ENCODE results near the gene SOX3.

GRCh38 chrX:140510895-140511295 lies 6.0 kb upstream of the SOX3 start:
- TF ChIP-seq EZH2 (IDR thresholded peaks at IDR 0.05) (no peak), POLR2AphosphoS5 (IDR thresholded peaks at IDR 0.05; ENCODE audit: borderline replicate concordance, low read depth, low read length) (no peak), FOXP2 (optimal IDR thresholded peaks at IDR 0.05; ENCODE audit: control extremely low read depth, extremely low read length, insufficient read depth) (no peak)

All from SK-N-MC (cell line).